ENCODE data around the gene MAPRE2. TPM values are rescaled to one million over a fixed set of nuclear protein-coding genes. Genes with fewer than 3 reads are reported as not detected.
A peak's percentile ranks its signal among the peaks of the same experiment; 100 is the strongest.

Gene MAPRE2
- 49.0 TPM for polyA plus RNA-seq (2013, experiment 1 of 2)
- polyA plus RNA-seq (2013, experiment 2 of 2) = 44.6 TPM

DNA sequence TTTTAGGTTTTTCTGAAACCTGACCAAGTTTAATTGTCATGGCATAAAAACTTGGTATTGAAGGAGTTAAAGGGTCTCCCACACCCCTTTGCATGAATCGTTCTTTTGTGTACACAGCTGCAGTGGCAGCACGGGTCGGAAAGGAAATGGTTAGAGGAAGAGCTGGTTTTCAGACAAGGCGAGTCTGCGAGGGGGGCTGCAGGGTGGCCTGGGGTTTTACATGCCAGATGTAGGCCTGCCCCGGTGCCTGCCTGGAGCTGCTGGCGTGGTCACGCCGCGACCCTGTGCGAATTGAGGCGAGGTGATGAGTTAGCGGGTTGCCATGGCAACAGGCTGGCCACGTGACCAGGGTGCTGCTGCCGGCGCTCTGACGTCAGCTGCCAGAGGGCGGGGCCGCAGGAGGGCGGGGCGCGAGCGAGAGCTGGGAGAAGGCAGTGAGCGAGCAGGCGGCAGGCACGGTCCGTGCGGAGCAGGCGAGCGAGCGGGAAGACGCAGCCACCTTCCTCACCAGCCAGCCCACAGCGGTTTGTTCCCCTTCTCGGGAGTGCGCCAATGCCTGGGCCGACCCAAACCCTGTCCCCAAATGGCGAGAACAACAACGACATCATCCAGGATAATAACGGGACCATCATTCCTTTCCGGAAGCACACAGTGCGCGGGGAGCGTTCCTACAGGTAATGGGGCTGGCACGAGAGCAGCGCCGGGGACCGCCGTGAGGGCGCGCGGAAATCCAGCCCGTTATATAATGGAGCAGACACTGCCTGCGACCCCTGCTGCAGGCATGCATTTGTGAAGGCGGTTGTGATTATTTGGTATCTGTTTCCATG is at the start of gene MAPRE2:
Gene MAPRE2 (plus strand): TSS at position 426 of the 827 bp plus-strand sequence. CDS start 127 bp downstream, at position 553.
- Histone ChIP-seq H3K27ac (ENCODE audit: low read depth, low read length, severe bottlenecking) (peak within 1 kb of the TSS; percentile 96), H3K36me3 (ENCODE audit: control insufficient read depth, insufficient read depth, low read length) (no peaks in the 10 kb centered on the region), H3K9me3 (ENCODE audit: control insufficient read depth, low read length) (no peaks in the 10 kb centered on the region), H3K4me3 (ENCODE audit: extremely low read depth, insufficient read depth, low read length, poor library complexity, severe bottlenecking) (peak within 1 kb of the TSS; percentile 73), H3K4me1 (ENCODE audit: control insufficient read depth, insufficient read depth, low read length, poor library complexity, severe bottlenecking) (peaks cover 33% of the 10 kb centered on the region)
- 0% methylated on average over 45 of the region's 54 CpGs for WGBS, 2 experiments (ENCODE audit: insufficient coverage in 2 of 2)

GRCh38 chr18:34991561-34991960 is 49.7 kb upstream of the MAPRE2 start:
- no peaks in the 10 kb centered on the region for H3K4me1 ChIP-seq (ENCODE audit: control insufficient read depth, insufficient read depth, low read length, poor library complexity, severe bottlenecking)
- H3K36me3 ChIP-seq (ENCODE audit: control insufficient read depth, insufficient read depth, low read length) = no peaks in the 10 kb centered on the region
- H3K27ac ChIP-seq (ENCODE audit: low read depth, low read length, severe bottlenecking) = no peak overlapping the region
- no CpG with 5 or more reads among the region's 3 CpGs for WGBS, 2 experiments (ENCODE audit: insufficient coverage in 2 of 2)
- H3K4me3 ChIP-seq (ENCODE audit: extremely low read depth, insufficient read depth, low read length, poor library complexity, severe bottlenecking) = no peak overlapping the region
- H3K9me3 ChIP-seq (ENCODE audit: control insufficient read depth, low read length) = no peaks in the 10 kb centered on the region

GRCh38 chr18:34993289-34993688 is 47.9 kb upstream of the MAPRE2 start:
- no peaks in the 10 kb centered on the region for H3K4me1 ChIP-seq (ENCODE audit: control insufficient read depth, insufficient read depth, low read length, poor library complexity, severe bottlenecking)
- 84 to 86% methylated on average over 1 to 2 of the region's 2 CpGs for WGBS, 2 experiments (ENCODE audit: insufficient coverage in 2 of 2)
- H3K9me3 ChIP-seq (ENCODE audit: control insufficient read depth, low read length) = no peaks in the 10 kb centered on the region
- no peaks in the 10 kb centered on the region for H3K36me3 ChIP-seq (ENCODE audit: control insufficient read depth, insufficient read depth, low read length)
- H3K27ac ChIP-seq (ENCODE audit: low read depth, low read length, severe bottlenecking) = no peak overlapping the region
- no peak overlapping the region for H3K4me3 ChIP-seq (ENCODE audit: extremely low read depth, insufficient read depth, low read length, poor library complexity, severe bottlenecking)

DNA sequence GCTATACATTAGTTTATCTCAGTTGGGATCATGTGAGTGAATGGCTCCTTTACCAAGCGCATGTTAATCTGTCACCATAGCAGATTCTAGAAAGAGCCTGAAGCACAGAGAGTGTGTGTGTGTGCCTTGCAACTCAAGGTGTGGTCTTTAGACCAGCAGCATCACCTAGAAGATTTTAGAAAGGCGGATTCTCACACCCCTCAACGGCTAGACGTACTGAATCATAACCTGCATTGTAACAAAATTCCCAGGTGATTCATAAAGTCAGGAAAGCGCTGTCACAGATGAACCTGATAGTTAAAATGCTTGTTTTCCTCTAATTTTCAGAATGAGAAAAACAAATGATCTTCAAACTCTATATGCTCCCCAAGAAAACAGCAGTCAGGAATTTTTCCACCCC is 45.5 kb upstream of the MAPRE2 start:
- H3K4me3 ChIP-seq (ENCODE audit: extremely low read depth, insufficient read depth, low read length, poor library complexity, severe bottlenecking) = no peak overlapping the region
- H3K4me1 ChIP-seq (ENCODE audit: control insufficient read depth, insufficient read depth, low read length, poor library complexity, severe bottlenecking) = no peaks in the 10 kb centered on the region
- no peaks in the 10 kb centered on the region for H3K9me3 ChIP-seq (ENCODE audit: control insufficient read depth, low read length)
- H3K36me3 ChIP-seq (ENCODE audit: control insufficient read depth, insufficient read depth, low read length) = no peaks in the 10 kb centered on the region
- H3K27ac ChIP-seq (ENCODE audit: low read depth, low read length, severe bottlenecking) = no peak overlapping the region
- WGBS, 2 experiments (ENCODE audit: insufficient coverage in 2 of 2) = 100% methylated on average over 4 of the region's 5 CpGs

GRCh38 chr18:34998661-34999060 is 42.6 kb upstream of the MAPRE2 start:
- Histone ChIP-seq H3K4me3 (ENCODE audit: extremely low read depth, insufficient read depth, low read length, poor library complexity, severe bottlenecking) (no peak overlapping the region), H3K4me1 (ENCODE audit: control insufficient read depth, insufficient read depth, low read length, poor library complexity, severe bottlenecking) (no peaks in the 10 kb centered on the region), H3K27ac (ENCODE audit: low read depth, low read length, severe bottlenecking) (no peak overlapping the region), H3K9me3 (ENCODE audit: control insufficient read depth, low read length) (no peaks in the 10 kb centered on the region), H3K36me3 (ENCODE audit: control insufficient read depth, insufficient read depth, low read length) (no peaks in the 10 kb centered on the region)
- 87 to 96% methylated on average over 2 to 3 of the region's 4 CpGs for WGBS, 2 experiments (ENCODE audit: insufficient coverage in 2 of 2)

DNA sequence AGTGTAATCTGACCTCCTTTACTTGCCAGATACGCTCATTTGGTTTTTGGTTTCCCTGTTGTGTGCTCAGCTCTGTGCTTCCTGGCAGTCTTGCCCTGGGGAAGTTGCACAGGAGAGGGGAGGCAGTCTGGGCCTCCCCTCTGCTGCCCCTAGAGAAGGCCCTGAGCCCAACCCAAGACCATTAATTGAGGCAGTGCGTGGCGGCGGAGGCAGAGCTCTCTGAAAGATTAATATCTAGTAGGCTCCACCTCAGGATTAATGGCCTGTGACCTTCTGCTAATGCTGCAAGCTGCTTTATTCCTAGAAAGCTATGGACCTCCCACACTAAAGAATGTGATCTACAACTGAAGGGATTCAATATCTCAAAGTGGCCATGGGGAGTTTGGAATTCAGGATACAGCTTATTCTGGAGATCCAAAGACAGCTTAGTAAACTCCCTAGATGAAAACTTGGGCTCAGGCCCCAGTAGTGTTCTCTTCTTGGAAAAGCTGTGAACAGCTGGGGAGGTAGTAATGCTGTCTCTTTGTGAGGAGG is 41.4 kb upstream of the MAPRE2 start:
- Histone ChIP-seq H3K4me3 (ENCODE audit: extremely low read depth, insufficient read depth, low read length, poor library complexity, severe bottlenecking) (no peak overlapping the region), H3K27ac (ENCODE audit: low read depth, low read length, severe bottlenecking) (no peak overlapping the region), H3K4me1 (ENCODE audit: control insufficient read depth, insufficient read depth, low read length, poor library complexity, severe bottlenecking) (no peaks in the 10 kb centered on the region), H3K36me3 (ENCODE audit: control insufficient read depth, insufficient read depth, low read length) (no peaks in the 10 kb centered on the region), H3K9me3 (ENCODE audit: control insufficient read depth, low read length) (no peaks in the 10 kb centered on the region)
- 52 to 81% methylated on average over 4 of the region's 4 CpGs for WGBS, 2 experiments (ENCODE audit: insufficient coverage in 2 of 2)

DNA sequence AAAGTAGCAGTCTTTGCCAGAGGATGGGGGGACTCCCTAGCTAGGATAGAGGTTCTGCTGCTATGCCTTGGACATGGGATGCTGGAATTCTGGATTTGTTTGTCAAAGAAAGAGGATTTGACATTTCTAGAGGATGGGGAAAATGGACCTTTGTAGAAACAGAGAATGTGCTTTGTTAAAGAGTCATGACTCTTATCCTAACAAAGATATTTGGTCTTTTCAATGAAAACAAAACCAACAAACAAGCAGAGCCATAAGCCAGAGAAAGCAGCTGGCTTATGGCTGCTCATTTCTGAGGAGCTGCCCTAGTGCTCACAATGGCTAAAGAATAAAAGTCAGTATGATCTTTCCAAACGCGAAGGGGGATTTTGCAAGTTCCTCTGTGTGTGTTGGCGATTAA is 40.8 kb upstream of the MAPRE2 start:
- Histone ChIP-seq H3K4me3 (ENCODE audit: extremely low read depth, insufficient read depth, low read length, poor library complexity, severe bottlenecking) (no peak overlapping the region), H3K36me3 (ENCODE audit: control insufficient read depth, insufficient read depth, low read length) (no peaks in the 10 kb centered on the region), H3K27ac (ENCODE audit: low read depth, low read length, severe bottlenecking) (no peak overlapping the region), H3K4me1 (ENCODE audit: control insufficient read depth, insufficient read depth, low read length, poor library complexity, severe bottlenecking) (no peaks in the 10 kb centered on the region), H3K9me3 (ENCODE audit: control insufficient read depth, low read length) (no peaks in the 10 kb centered on the region)
- 88% methylated on average over 3 of the region's 3 CpGs; no CpG with 5 or more reads in 1 of the 2 experiments for WGBS, 2 experiments (ENCODE audit: insufficient coverage in 2 of 2)

DNA sequence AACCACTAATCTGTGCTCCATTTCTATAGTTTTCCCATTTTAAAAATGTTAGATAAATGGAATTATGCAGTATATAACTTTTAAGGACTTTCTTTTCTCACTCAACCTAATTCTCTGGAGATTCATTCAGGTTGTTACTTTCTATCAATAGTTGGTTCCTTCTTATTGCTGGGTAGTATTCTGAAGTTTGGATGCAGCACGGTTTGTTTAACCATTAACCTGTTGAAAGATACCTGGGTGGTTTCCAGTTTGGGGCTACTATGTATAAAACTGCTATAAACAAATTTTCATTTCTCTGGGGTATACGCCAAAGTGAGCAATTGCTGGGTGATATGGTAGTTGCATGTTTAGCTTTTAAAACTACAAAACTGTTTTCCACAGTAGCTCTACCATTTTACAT is 39.1 kb upstream of the MAPRE2 start:
- no peaks in the 10 kb centered on the region for H3K36me3 ChIP-seq (ENCODE audit: control insufficient read depth, insufficient read depth, low read length)
- no CpG with 5 or more reads among the region's 2 CpGs for WGBS, 2 experiments (ENCODE audit: insufficient coverage in 2 of 2)
- no peak overlapping the region for H3K27ac ChIP-seq (ENCODE audit: low read depth, low read length, severe bottlenecking)
- no peaks in the 10 kb centered on the region for H3K9me3 ChIP-seq (ENCODE audit: control insufficient read depth, low read length)
- H3K4me3 ChIP-seq (ENCODE audit: extremely low read depth, insufficient read depth, low read length, poor library complexity, severe bottlenecking) = no peak overlapping the region
- H3K4me1 ChIP-seq (ENCODE audit: control insufficient read depth, insufficient read depth, low read length, poor library complexity, severe bottlenecking) = no peaks in the 10 kb centered on the region

DNA sequence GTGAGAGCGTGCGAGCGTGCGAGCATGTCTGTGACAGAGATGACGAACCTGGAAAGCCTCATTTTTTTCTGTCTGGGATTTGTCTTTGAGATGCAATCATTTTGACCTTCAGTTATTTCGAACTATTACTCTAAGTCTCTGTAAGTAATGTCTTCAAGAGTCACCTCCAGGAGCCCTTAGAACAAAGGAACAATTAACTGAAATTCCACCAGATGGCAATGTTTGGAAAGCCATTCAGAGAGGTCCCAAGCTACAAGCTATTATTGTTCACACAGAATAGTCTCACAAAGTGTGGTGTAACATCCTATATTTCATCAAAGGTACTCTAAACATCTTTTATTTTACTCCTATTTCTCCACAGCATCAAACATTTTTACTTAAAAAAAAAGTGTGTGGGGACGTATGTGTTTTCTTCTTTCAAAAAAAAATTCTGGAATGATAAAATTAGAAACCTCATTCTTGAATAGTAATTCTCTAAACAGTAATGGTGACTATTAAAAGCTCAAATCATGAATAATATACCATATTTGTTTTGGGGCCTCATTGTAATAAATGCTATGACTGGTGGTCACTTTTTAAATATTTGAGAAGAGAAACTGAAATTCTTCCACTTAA is 35.1 kb upstream of the MAPRE2 start:
- WGBS, 2 experiments (ENCODE audit: insufficient coverage in 2 of 2) = 83 to 84% methylated on average over 4 of the region's 7 CpGs
- peaks cover 3% of the 10 kb centered on the region for H3K4me1 ChIP-seq (ENCODE audit: control insufficient read depth, insufficient read depth, low read length, poor library complexity, severe bottlenecking)
- no peaks in the 10 kb centered on the region for H3K36me3 ChIP-seq (ENCODE audit: control insufficient read depth, insufficient read depth, low read length)
- no peak overlapping the region for H3K27ac ChIP-seq (ENCODE audit: low read depth, low read length, severe bottlenecking)
- H3K4me3 ChIP-seq (ENCODE audit: extremely low read depth, insufficient read depth, low read length, poor library complexity, severe bottlenecking) = no peak overlapping the region
- no peaks in the 10 kb centered on the region for H3K9me3 ChIP-seq (ENCODE audit: control insufficient read depth, low read length)

- Histone ChIP-seq H3K9me3 (ENCODE audit: control insufficient read depth, low read length) (no peaks in the 10 kb centered on the region), H3K36me3 (ENCODE audit: control insufficient read depth, insufficient read depth, low read length) (no peaks in the 10 kb centered on the region), H3K27ac (ENCODE audit: low read depth, low read length, severe bottlenecking) (no peak overlapping the region), H3K4me1 (ENCODE audit: control insufficient read depth, insufficient read depth, low read length, poor library complexity, severe bottlenecking) (peaks cover 3% of the 10 kb centered on the region), H3K4me3 (ENCODE audit: extremely low read depth, insufficient read depth, low read length, poor library complexity, severe bottlenecking) (no peak overlapping the region)
- no CpG with 5 or more reads among the region's 1 CpG for WGBS, 2 experiments (ENCODE audit: insufficient coverage in 2 of 2)
Measured at GRCh38 chr18:35010156-35010555, 31.1 kb upstream of the MAPRE2 start.

DNA sequence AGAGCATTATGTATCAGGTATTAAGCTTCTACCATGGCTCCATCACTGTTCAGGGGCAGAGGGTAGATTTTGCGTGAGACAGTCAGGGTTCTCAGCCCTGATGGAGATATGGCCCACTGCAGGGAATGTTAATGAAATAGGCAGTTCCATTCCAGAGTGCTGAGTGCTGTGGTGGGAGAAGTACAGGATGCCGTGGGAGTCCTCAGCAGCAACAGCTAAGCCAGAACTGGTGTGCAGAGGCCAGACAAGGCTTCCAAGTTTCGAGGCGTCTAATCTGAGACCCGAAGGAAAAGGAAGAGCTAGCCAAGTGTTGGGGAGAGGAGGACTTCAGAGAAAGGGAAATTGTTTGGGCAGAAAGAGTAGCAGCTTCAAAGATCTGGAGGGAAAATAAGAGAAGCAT is 30.2 kb upstream of the MAPRE2 start:
- 88 to 94% methylated on average over 5 of the region's 5 CpGs for WGBS, 2 experiments (ENCODE audit: insufficient coverage in 2 of 2)
- Histone ChIP-seq H3K27ac (ENCODE audit: low read depth, low read length, severe bottlenecking) (no peak overlapping the region), H3K36me3 (ENCODE audit: control insufficient read depth, insufficient read depth, low read length) (no peaks in the 10 kb centered on the region), H3K9me3 (ENCODE audit: control insufficient read depth, low read length) (no peaks in the 10 kb centered on the region), H3K4me1 (ENCODE audit: control insufficient read depth, insufficient read depth, low read length, poor library complexity, severe bottlenecking) (peaks cover 3% of the 10 kb centered on the region), H3K4me3 (ENCODE audit: extremely low read depth, insufficient read depth, low read length, poor library complexity, severe bottlenecking) (no peak overlapping the region)
